Endothelial cell of umbilical vein (primary cell): ENCODE data around the gene ARHGEF7. TPM values are rescaled to one million over a fixed set of nuclear protein-coding genes. Genes with fewer than 3 reads are reported as not detected.

Source experiments
- BruUV-seq: library from RNA; stranded (reverse); fragments of 400-500 nt; replicated peaks from 2 replicates; lab custom pipeline; 2021; lab: Mats Ljungman, UMichigan
- CTCF ChIA-PET: fragments of 300-600, 350-600 bp; sonication (Branson Sonifier 250); formaldehyde crosslinking; loops from one replicate; lab custom pipeline; 2021; ENCODE audit warnings: antibody characterized with exemption, inconsistent platforms; lab: Charles Lee
- POLR2A ChIA-PET: fragments of 300-600, 350-600 bp; sonication (Branson Sonifier 250); formaldehyde crosslinking; loops from one replicate; lab custom pipeline; 2021; ENCODE audit warnings: antibody characterized with exemption, inconsistent platforms; lab: Charles Lee
- DNase-seq: peaks from one replicate; pipeline ENCODE4 v3.0.0-alpha.2; 2011; ENCODE audit warnings: low read depth, low spot score
- FAIRE-seq: peaks from 2 replicates; lab custom pipeline; 2011; peaks lifted over from hg19 to GRCh38; lab: Jason Lieb, UNC
- H2AFZ ChIP-seq: 2 replicates; pipeline ENCODE4 v1.6.0; 2012; ENCODE audit warnings: low read depth, low read length, control low read depth, inconsistent platforms
- H3K27ac ChIP-seq: 2 replicates; pipeline ENCODE4 v1.5.1; 2011; ENCODE audit warnings: low read depth, mild to moderate bottlenecking, control low read depth, low read length, moderate library complexity; ENCODE audit not compliant: insufficient read depth
- H3K27me3 ChIP-seq, 2 experiments: 2 replicates each; pipeline versions ENCODE4 v1.6.0 to v1.6.1; 2011; ENCODE audit warnings: low read length in 2 of 2, mixed read lengths in 1 of 2; ENCODE audit not compliant: control insufficient read depth in 2 of 2, insufficient read depth in 2 of 2
- H3K36me3 ChIP-seq, 2 experiments: 2 replicates in 1 of 2; 3 replicates in 1 of 2; pipeline ENCODE4 v1.5.1; 2011; ENCODE audit warnings: low read length in 2 of 2, mild to moderate bottlenecking in 1 of 2, moderate library complexity in 1 of 2; ENCODE audit not compliant: control insufficient read depth in 2 of 2, insufficient read depth in 2 of 2; ENCODE audit errors: extremely low read depth in 1 of 2
- H3K4me1 ChIP-seq: 3 replicates; pipeline ENCODE4 v1.5.1; 2011; ENCODE audit warnings: mild to moderate bottlenecking, low read length; ENCODE audit not compliant: control insufficient read depth, insufficient read depth; ENCODE audit errors: extremely low read depth
- H3K4me2 ChIP-seq: 2 replicates; pipeline ENCODE4 v1.6.1; 2011; ENCODE audit warnings: low read length, control low read depth, mixed read lengths; ENCODE audit not compliant: insufficient read depth
- H3K4me3 ChIP-seq, 3 experiments: fragments of 200-600 bp in 1 of 3; sonication (generic), shearing (Covaris generic) in 1 of 3; replicated peaks in 1 of 3; 2 replicates each; pipeline ENCODE4 v1.5.1; 2011 to 2016; ENCODE audit warnings: control low read depth in 3 of 3, low read length in 3 of 3, mild to moderate bottlenecking in 2 of 3, inconsistent platforms in 1 of 3, low read depth in 1 of 3, moderate library complexity in 1 of 3; ENCODE audit not compliant: insufficient read depth in 1 of 3
- H3K79me2 ChIP-seq: 2 replicates; pipeline ENCODE4 v1.6.0; 2012; ENCODE audit warnings: low read length, inconsistent platforms; ENCODE audit not compliant: control insufficient read depth, insufficient read depth
- H3K9ac ChIP-seq: replicated peaks from 2 replicates; pipeline ENCODE3; 2011; ENCODE audit warnings: low read length, control low read depth; ENCODE audit not compliant: insufficient read depth; ENCODE audit errors: extremely low read depth
- H3K9me1 ChIP-seq: replicated peaks from 3 replicates; pipeline ENCODE4 v1.6.0; 2011; ENCODE audit warnings: mild to moderate bottlenecking, low read length; ENCODE audit not compliant: control insufficient read depth, insufficient read depth; ENCODE audit errors: extremely low read depth
- H3K9me3 ChIP-seq: replicated peaks from 2 replicates; pipeline ENCODE4 v1.5.1; 2012; ENCODE audit warnings: low read length, inconsistent platforms; ENCODE audit not compliant: control insufficient read depth, insufficient read depth
- H4K20me1 ChIP-seq: replicated peaks from 2 replicates; pipeline ENCODE3; 2011; ENCODE audit warnings: mild to moderate bottlenecking, low read length; ENCODE audit not compliant: control insufficient read depth, insufficient read depth; ENCODE audit errors: extremely low read depth
- EZH2 ChIP-seq: IDR thresholded peaks from 2 replicates; pipeline ENCODE4 v1.6.1; 2012; ENCODE audit warnings: borderline replicate concordance, low read depth, mild to moderate bottlenecking, moderate library complexity, low read length, inconsistent platforms; ENCODE audit not compliant: severe bottlenecking
- FOS ChIP-seq: IDR thresholded peaks from 2 replicates; pipeline ENCODE4 v1.6.1; 2011; ENCODE audit warnings: mild to moderate bottlenecking, low read length, moderate library complexity, borderline replicate concordance; ENCODE audit not compliant: insufficient read depth
- GATA2 ChIP-seq: IDR thresholded peaks from 2 replicates; pipeline ENCODE4 v1.7.0; 2011; ENCODE audit warnings: low read depth, mild to moderate bottlenecking, moderate library complexity, mixed read lengths, low read length; ENCODE audit not compliant: insufficient read length, insufficient read depth
- JUN ChIP-seq: IDR thresholded peaks from 2 replicates; pipeline ENCODE4 v1.6.1; 2011; ENCODE audit warnings: borderline replicate concordance, low read depth; ENCODE audit not compliant: insufficient read length, insufficient read depth
- MYC ChIP-seq: IDR thresholded peaks from one replicate; pipeline ENCODE4 v1.6.1; 2011; ENCODE audit warnings: mild to moderate bottlenecking, low read depth, low read length
- POLR2A ChIP-seq: IDR thresholded peaks from 2 replicates; pipeline ENCODE4 v1.6.1; 2012; ENCODE audit warnings: low read depth, mild to moderate bottlenecking, control low read depth, low read length
- POLR2AphosphoS5 ChIP-seq: IDR thresholded peaks from 2 replicates; pipeline ENCODE4 v1.6.1; 2012; ENCODE audit warnings: low read depth, mild to moderate bottlenecking, control low read depth, low read length, moderate library complexity; ENCODE audit not compliant: insufficient read depth
- dilution Hi-C: fragments of 300-500 bp; cut with MboI; formaldehyde crosslinking; loops from one replicate; pipeline ENCODE4 v1.15.0; 2019; ENCODE audit warnings: low sequenced_read_pairs; ENCODE audit not compliant: extremely low pct_ligation_motif_present
- intact Hi-C: fragments of 100-400 bp; cut with micrococcal nuclease; formaldehyde crosslinking; loops from one replicate; pipeline ENCODE4 v1.10.0; 2022
- polyA plus RNA-seq, 4 experiments: library from polyadenylated mRNA; depleted of rRNA in 3 of 4; stranded (reverse) in 3 of 4; unstranded in 1 of 4; fragments of >200 nt; gene quantifications; 2 replicates each; pipeline versions ENCODE4 v1.2.1 to v1.2.3, GENCODE V29; 2011 to 2012; ENCODE audit warnings: missing spikeins in 1 of 4
- total RNA-seq: library from RNA; stranded (reverse); gene quantifications from 2 replicates; pipeline ENCODE4 v1.2.3, GENCODE V29; 2021
- TF ChIP-seq, protein P1 (sequence below), 2 donors: IDR thresholded peaks; 1 replicate in 1 of 2; 2 replicates in 1 of 2; pipeline ENCODE4 v1.5.1; 2011; ENCODE audit warnings: low read length in 2 of 2, mild to moderate bottlenecking in 2 of 2, moderate library complexity in 2 of 2, control low read depth in 1 of 2, inconsistent platforms in 1 of 2, low read depth in 1 of 2; ENCODE audit not compliant: insufficient read depth in 1 of 2; ENCODE audit errors: extremely low read depth in 1 of 2
- TF ChIP-seq, protein P2 (sequence below): IDR thresholded peaks from 2 replicates; pipeline ENCODE4 v1.6.1; 2011; ENCODE audit not compliant: insufficient read depth, insufficient read length

Gene ARHGEF7
- total and polyA plus RNA-seq, 2 donors (not counting 3 experiments of a cell fraction or from before 2014, with no cell fraction given), result 94.9 to 155 TPM

DNA sequence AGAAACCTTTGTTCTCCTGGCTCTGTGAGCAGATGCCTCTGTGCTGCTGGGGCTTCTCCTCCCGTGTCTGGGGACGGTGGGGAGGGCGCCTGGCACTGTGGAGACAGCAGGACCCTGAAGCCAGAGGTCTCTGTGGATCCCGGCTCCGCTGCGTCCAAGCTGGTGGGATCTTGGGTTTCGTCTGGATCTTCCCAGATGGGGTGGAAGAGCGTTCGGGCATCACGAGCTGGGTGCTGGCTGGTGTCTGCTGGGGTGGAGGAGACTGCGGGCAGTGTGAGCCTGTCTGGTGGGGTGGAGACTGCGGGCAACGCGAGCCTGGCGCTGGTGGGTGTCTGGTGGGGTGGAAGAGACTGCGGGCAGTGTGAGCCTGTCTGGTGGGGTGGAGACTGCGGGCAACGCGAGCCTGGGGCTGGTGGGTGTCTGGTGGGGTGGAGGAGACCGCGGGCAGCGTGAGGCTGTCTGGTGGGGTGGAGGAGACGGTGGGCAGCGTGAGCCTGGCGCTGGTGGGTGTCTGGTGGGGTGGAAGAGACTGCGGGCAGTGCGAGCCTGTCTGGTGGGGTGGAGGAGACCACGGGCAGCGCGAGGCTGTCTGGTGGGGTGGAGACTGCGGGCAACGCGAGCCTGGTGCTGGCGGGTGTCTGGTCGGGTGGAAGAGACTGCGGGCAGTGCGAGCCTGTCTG lies 211.0 kb downstream of the ARHGEF7 start:
- DNase-seq (no peak), FAIRE-seq (no peak)
- dilution Hi-C loops, result no loop called here
- no peaks in the 10 kb centered on the region for H3K4me1 ChIP-seq
- H3K4me3 ChIP-seq, result no peak overlapping the region
- no peak overlapping the region for H3K27ac ChIP-seq
- no peak overlapping the region for H3K4me2 ChIP-seq
- no peaks in the 10 kb centered on the region for H3K27me3 ChIP-seq
- no peaks in the 10 kb centered on the region for H3K9me3 ChIP-seq
- no peaks in the 10 kb centered on the region for H4K20me1 ChIP-seq
- CTCF ChIA-PET, result no interaction called here
- no peaks in the 10 kb centered on the region for H3K36me3 ChIP-seq
- no peak overlapping the region for H3K9ac ChIP-seq
- intact Hi-C loops, result no loop called here
- POLR2A ChIA-PET, result no interaction called here
- no peaks in the 10 kb centered on the region for H3K9me1 ChIP-seq
- no peak overlapping the region for H2AFZ ChIP-seq
- TF ChIP-seq GATA2, result no peak
- TF ChIP-seq, protein P1, sequence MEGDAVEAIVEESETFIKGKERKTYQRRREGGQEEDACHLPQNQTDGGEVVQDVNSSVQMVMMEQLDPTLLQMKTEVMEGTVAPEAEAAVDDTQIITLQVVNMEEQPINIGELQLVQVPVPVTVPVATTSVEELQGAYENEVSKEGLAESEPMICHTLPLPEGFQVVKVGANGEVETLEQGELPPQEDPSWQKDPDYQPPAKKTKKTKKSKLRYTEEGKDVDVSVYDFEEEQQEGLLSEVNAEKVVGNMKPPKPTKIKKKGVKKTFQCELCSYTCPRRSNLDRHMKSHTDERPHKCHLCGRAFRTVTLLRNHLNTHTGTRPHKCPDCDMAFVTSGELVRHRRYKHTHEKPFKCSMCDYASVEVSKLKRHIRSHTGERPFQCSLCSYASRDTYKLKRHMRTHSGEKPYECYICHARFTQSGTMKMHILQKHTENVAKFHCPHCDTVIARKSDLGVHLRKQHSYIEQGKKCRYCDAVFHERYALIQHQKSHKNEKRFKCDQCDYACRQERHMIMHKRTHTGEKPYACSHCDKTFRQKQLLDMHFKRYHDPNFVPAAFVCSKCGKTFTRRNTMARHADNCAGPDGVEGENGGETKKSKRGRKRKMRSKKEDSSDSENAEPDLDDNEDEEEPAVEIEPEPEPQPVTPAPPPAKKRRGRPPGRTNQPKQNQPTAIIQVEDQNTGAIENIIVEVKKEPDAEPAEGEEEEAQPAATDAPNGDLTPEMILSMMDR (IDR thresholded peaks at IDR 0.05; ENCODE audit: extremely low read depth in 1 of 2, insufficient read depth in 1 of 2, low read depth in 1 of 2, low read length in 2 of 2), result no peak
- no peak for TF ChIP-seq MYC
- TF ChIP-seq, protein P2, sequence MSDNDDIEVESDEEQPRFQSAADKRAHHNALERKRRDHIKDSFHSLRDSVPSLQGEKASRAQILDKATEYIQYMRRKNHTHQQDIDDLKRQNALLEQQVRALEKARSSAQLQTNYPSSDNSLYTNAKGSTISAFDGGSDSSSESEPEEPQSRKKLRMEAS, result no peak
- TF ChIP-seq POLR2A, result no peak
- no peak for TF ChIP-seq POLR2AphosphoS5
- TF ChIP-seq FOS, result no peak
- TF ChIP-seq EZH2, result no peak
- no peak for TF ChIP-seq JUN
- no TSS peak for BruUV-seq
- no peaks in the 10 kb centered on the region for H3K79me2 ChIP-seq
